ENCODE measurements around the gene REEP5. TPM values are rescaled to one million over a fixed set of nuclear protein-coding genes. Genes with fewer than 3 reads are reported as not detected.
"Not testable (repeated sequence)": the region's sequence is repeated elsewhere in the genome, so short reads cannot be mapped to it uniquely, and the experiment has no call there.

The REEP5 gene
- total RNA-seq, 2 donors from 2014 or later = 18.7 to 45.1 TPM

DNA sequence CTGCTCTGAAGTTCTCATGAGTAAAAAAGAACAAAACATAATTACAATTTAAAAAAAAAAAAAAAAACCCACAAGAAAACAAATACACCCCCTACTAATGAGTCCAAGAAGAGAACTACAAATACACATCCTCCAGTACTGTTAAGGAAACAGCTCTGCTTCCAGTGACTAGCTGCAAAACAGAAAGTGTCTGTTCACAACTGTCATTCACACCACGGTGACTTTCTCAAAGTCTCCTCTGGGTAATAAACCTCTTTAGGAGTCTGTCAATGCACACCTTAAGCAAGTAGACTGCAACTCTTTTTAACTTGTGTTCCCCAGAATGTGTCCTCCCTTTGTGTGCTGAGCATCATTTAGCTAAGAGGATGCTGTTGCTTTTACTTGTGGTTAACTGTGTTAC is 6.2 kb downstream of the REEP5 start:
- ATAC-seq = peak in 1 of 2 donors; percentile 32
- Mint-ChIP-seq H3K27ac (no peak overlapping the region), H3K36me3 (peaks cover 16 to 46% of the 10 kb centered on the region in 2 donors), H3K9me3 (no peaks in the 10 kb centered on the region)
- DNase-seq (ENCODE audit: low spot score in 2 of 2) = no peak

DNA sequence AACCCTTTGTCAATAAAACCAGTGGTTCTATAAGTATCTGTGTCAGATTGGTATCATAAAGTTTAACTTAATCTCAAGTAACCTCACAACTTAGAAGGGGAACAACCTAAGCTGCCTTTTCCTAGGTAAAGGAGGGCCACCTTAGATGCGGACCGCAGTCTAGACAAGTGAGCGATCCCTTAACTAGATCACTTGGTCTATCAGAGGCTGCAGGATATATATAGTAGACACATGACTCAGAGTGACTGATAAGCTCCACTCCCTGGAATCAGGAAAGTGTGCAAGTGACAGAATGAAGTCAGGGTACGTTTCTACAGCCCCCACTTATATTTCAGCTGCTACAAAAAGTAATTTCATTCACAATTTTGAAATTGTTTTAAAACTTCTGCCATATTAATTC is 7.4 kb downstream of the REEP5 start:
- peaks cover 16 to 49% of the 10 kb centered on the region in 2 donors for H3K36me3 Mint-ChIP-seq
- H3K9me3 Mint-ChIP-seq = no peaks in the 10 kb centered on the region
- ATAC-seq (peak; percentile 46 to 48), DNase-seq (ENCODE audit: low spot score in 2 of 2) (no peak)
- no peak overlapping the region for H3K27ac Mint-ChIP-seq

DNA sequence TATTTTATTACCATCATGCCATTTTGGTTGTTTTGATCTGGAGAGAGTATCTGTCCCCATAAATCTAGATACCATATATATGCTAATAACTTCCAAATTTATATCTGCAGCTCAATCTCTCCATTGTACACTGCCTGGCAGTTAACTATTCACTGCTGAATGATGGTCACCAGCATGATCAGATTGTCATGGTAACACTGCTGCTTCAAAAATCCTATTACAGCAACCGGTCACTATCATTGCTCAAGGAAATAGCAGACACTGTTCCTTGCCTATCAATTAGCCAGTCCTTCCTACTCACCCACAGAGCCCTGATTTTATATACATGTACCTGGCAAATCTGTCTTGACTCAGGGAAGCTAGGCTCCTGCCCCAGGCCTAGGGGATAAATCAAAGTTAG is 11.5 kb downstream of the REEP5 start:
- DNase-seq (ENCODE audit: low spot score in 2 of 2) (no peak), ATAC-seq (no peak)
- H3K9me3 Mint-ChIP-seq = no peaks in the 10 kb centered on the region
- H3K36me3 Mint-ChIP-seq = peaks cover 7 to 22% of the 10 kb centered on the region in 2 donors
- no peak overlapping the region for H3K27ac Mint-ChIP-seq

DNA sequence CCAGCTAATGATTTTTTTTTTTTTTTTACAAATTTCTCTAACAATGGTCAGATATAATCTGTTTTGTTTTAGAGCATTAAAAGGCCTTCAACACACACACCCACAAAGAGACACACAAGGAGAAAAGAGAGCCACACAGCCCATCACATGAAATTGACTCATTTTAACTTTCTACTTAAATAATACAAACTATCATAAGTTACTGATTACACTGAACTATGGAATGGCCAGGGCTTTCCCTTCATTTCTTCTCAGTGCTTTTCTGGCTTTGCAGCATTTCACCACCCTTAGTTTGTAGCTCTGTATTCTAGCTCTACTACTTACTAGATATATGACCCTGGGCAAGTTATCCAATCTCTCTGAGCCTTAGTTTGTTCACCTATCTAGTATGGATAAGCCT is 13.2 kb downstream of the REEP5 start:
- ATAC-seq (no peak), DNase-seq (ENCODE audit: low spot score in 2 of 2) (no peak)
- Mint-ChIP-seq H3K36me3 (peaks cover 7 to 22% of the 10 kb centered on the region in 2 donors), H3K27ac (peak overlapping the region in 1 of 2 donors; percentile 55), H3K9me3 (no peaks in the 10 kb centered on the region)

DNA sequence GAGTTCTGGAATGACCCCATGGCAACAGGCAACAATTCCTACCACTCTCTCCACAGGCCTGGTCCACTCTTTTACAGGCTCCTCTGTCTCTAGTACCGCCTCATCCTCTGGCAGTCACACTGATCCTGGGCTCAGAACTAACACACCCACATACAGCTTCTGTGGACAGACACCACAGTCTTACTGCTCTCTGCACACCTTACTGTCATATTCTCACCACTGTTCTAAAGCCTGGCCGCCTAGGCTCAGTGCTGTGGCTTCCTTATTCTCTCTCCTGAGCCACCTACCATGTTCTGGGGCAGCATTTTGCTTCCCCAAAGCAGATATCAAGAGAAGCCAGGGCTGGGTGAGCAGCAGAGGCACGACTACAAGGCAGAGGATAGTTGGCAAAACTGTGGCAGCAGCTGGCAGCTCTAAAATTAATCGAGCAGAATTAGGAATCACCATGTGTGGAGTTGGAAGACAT is 14.8 kb downstream of the REEP5 start:
- peak overlapping the region in 1 of 2 donors; percentile 57 for H3K27ac Mint-ChIP-seq
- DNase-seq (ENCODE audit: low spot score in 2 of 2) = no peak
- peak in 1 of 2 donors; percentile 13 for ATAC-seq
- H3K9me3 Mint-ChIP-seq = no peaks in the 10 kb centered on the region
- peaks cover 0 to 16% of the 10 kb centered on the region in 2 donors for H3K36me3 Mint-ChIP-seq

DNA sequence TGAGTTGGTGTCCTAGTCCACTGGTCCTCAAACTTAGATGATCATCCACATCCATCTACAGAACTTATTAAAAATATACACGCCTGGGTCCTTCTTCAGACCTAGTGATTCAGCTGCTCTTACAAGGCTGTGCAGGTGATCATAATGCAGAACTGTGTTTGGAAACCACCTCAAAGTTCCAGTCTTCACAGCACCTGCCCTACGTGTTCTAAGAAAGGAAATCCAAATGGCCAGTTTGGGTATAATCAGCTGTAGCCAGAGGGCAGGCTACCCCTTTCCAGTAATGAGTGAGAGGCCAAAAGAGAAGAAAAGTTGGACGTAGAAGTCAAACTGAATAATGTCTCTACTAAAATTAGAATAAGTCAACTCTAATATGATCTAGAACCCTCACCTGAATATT is 15.4 kb downstream of the REEP5 start:
- peaks cover 0 to 16% of the 10 kb centered on the region in 2 donors for H3K36me3 Mint-ChIP-seq
- DNase-seq (ENCODE audit: low spot score in 2 of 2) (no peak), ATAC-seq (no peak)
- no peaks in the 10 kb centered on the region for H3K9me3 Mint-ChIP-seq
- no peak overlapping the region for H3K27ac Mint-ChIP-seq

DNA sequence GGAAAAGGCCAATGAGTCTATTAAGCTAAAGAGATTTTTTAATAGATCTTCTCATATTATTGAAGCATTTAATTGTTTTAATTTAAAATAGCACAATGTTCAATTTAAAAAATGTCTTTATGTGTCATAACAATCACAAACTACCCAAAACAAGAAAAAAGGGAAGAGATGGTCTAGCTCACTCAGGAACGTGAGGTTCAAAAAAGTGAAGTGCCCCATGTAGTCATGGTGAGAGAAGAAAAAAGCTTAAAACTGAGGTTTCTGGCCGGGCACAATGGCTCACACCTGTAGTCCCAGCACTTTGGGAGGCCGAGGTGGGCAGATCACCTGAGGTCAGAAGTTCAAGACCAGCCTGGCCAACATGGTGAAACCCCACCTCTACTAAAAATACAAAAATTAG is 17.0 kb downstream of the REEP5 start:
- Mint-ChIP-seq H3K27ac (peak overlapping the region in 1 of 2 donors; percentile 50), H3K36me3 (peaks cover 0 to 15% of the 10 kb centered on the region in 2 donors)
- H3K9me3 Mint-ChIP-seq; ATAC-seq; DNase-seq (ENCODE audit: low spot score in 2 of 2): not testable (repeated sequence)

DNA sequence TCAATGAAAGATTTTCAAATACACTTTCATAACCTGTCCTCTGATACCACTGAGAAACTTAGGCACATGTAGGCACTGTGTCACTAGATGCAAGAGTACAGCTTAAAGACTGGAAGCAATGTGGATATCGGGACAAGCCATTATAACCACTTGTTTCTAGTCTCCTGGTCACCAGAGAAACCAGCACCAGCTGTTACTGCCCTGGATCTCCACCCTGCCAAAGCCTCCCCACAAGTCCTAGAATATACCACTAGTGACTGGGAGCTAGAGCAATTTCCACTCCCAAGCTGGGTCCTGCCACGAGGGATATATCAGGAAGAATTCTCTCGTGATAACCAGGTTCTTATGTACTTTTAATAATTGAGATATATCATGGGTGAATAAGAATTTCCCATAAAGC is 19.5 kb downstream of the REEP5 start:
- DNase-seq (ENCODE audit: low spot score in 2 of 2) = no peak
- no peaks in the 10 kb centered on the region for H3K9me3 Mint-ChIP-seq
- no peak overlapping the region for H3K27ac Mint-ChIP-seq
- H3K36me3 Mint-ChIP-seq = peaks cover 0 to 17% of the 10 kb centered on the region in 2 donors
- no peak for ATAC-seq

DNA sequence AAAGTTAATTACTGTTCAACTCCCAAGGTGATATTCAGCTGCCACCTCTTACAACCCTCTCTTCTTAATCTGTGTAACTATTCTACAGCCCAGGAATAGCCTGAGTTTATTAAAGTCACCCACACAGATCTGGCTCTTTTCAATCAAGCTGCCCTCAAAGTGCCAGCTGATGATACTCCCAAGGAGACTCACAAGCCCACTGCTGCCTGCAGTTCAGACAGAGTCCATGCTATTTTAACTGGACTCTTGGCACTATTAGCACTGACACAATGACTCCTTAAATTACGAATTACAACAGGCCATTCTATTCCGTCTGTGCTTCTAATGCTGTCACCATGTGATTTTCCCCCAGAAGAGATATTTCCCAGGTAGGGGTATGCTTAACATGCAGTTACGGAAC is 26.3 kb downstream of the REEP5 start:
- peak overlapping the region in 1 of 2 donors; percentile 38 for H3K27ac Mint-ChIP-seq
- ATAC-seq (no peak), DNase-seq (ENCODE audit: low spot score in 2 of 2) (no peak)
- H3K9me3 Mint-ChIP-seq = no peaks in the 10 kb centered on the region
- peaks cover 15 to 21% of the 10 kb centered on the region in 2 donors for H3K36me3 Mint-ChIP-seq

DNA sequence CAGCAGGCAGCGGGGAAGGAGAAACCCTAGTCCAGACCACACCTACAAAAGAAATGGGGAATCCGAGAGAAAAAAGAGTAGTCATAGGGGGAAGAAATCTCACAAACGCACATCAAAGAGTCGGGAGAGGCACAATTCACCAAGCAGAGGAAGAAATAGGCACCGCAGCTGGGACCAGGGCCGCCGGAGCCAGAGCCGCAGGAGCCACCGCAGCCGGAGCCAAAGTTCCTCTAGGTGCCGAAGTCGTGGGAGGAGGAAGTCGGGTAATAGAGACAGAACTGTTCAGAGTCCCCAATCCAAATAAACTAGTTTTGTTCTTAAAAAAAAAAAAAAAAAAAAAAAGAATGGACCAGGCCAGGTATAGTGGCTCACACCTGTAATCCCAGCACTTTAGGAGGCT is 29.3 kb downstream of the REEP5 start:
- H3K36me3 Mint-ChIP-seq = peaks cover 15 to 27% of the 10 kb centered on the region in 2 donors
- H3K9me3 Mint-ChIP-seq = no peaks in the 10 kb centered on the region
- ATAC-seq (no peak), DNase-seq (ENCODE audit: low spot score in 2 of 2) (no peak)
- peak overlapping the region in 1 of 2 donors; percentile 62 for H3K27ac Mint-ChIP-seq

DNA sequence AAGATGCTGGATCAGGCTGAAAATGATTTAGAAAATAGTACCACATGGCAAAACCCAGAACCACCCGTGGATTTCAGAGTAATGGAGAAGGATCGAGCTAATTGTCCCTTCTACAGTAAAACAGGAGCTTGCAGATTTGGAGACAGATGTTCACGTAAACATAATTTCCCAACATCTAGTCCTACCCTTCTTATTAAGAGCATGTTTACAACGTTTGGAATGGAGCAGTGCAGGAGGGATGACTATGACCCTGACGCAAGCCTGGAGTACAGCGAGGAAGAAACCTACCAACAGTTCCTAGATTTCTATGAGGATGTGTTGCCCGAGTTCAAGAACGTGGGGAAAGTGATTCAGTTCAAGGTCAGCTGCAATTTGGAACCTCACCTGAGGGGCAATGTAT is 30.0 kb downstream of the REEP5 start:
- ATAC-seq; H3K27ac Mint-ChIP-seq; H3K9me3 Mint-ChIP-seq; DNase-seq (ENCODE audit: low spot score in 2 of 2): not testable (repeated sequence)
- H3K36me3 Mint-ChIP-seq = peaks cover 15 to 30% of the 10 kb centered on the region in 2 donors

DNA sequence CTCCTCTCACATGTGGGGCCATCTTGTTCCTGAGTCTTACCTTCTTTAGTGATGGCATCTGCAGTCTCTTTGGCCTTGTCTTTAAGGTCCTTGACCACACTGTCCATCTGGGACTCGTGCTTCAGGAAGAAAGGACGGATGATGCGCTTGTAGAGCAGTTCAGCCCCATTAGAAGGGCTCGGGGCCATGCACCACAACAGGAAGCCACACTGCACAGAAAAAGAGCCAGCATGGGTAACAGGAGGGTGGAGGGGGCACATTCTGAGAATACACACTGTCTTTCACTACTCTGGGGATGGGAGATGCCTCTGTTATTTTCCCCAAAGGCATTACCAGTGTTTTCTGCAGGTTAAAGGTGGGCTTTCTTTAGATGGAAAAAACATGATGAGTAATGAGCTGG is 35.1 kb downstream of the REEP5 start:
- ATAC-seq = no peak
- Mint-ChIP-seq H3K9me3 (no peaks in the 10 kb centered on the region), H3K36me3 (peaks cover 13 to 33% of the 10 kb centered on the region in 2 donors), H3K27ac (peak overlapping the region in 1 of 2 donors; percentile 62)
- DNase-seq (ENCODE audit: low spot score in 2 of 2) = no peak

DNA sequence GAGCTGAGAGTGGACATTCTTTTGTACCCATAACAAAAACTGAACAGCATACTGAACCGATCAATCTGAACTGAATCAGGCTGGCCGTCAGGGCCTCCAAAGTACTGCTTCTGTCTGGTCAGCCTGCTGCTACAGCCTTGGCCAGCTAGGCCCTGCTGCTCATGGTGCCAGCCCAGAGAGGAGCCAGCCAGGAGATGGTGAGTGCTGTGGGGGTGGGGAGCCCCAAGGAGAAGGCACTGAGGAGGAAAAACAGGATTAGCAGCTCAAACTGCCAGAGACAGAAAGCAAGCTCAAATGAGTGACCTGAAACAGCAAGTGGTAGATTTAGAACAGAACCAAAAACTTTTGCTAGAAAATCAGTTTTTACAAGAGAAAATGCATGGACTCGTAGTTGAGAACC is 37.0 kb downstream of the REEP5 start:
- DNase-seq (ENCODE audit: low spot score in 2 of 2) (no peak), ATAC-seq (no peak)
- H3K27ac Mint-ChIP-seq = peak overlapping the region; percentile 29 to 45
- peaks cover 7 to 32% of the 10 kb centered on the region in 2 donors for H3K36me3 Mint-ChIP-seq
- H3K9me3 Mint-ChIP-seq = no peaks in the 10 kb centered on the region

DNA sequence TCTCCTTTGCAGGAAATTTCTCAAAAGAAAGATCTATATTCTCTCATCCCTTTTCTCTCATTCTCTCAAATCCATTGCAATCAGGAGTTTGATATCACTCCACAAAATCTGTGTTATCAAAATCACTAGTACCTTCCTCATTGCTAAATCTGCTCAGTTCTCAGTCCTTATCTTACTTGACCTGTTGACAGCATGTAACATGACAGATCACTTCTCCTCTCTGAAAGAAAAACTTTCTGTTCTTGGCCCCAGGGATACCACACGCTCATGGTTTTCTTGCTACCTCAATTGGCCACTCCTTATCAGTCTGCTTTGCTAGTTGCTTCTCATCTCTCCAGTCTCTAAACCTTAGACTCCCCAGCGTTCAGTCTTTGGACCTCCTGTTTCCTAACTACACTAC is 38.8 kb downstream of the REEP5 start:
- Mint-ChIP-seq H3K36me3 (peaks cover 7 to 29% of the 10 kb centered on the region in 2 donors), H3K27ac (no peak overlapping the region), H3K9me3 (no peaks in the 10 kb centered on the region)
- ATAC-seq (no peak), DNase-seq (ENCODE audit: low spot score in 2 of 2) (no peak)

DNA sequence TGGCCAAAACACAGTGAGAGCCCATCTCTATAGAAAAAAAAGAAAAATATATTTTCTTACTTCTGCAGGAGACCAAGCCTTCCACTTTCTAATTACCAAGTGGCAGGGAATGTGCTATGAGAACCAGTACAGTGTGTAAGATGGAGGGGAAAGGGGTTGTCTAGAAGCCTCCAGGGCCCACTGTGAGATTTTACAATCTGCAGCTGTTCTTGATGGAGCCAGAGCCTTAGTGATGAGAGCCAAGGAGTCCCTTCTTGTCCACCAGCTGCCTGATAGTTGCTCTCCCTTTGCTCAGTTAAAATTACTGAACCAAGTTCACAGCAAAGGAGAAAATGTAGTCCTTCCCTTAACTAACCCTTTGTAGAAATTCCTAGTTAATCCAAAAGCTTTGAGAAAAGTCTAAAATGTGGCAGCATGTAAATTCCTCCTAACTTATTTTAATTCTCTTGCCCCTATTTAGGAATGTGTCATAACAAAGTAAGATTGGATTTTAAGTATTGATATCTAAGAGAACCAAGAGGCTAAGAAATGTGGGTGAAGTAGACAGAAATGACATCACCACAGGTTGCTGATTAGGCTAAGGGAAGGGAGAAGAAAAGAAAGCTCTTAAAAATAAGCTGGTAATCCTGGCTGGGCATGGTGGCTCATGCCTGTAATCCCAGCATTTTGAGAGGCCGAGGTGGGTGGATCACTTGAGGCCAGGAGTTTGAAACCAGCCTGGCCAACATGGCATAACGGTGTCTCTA is 41.6 kb downstream of the REEP5 start:
- Mint-ChIP-seq H3K27ac (peak overlapping the region in 1 of 2 donors; percentile 68), H3K36me3 (peaks cover 6 to 15% of the 10 kb centered on the region in 2 donors), H3K9me3 (no peaks in the 10 kb centered on the region)
- DNase-seq (ENCODE audit: low spot score in 2 of 2) (no peak), ATAC-seq (no peak)

DNA sequence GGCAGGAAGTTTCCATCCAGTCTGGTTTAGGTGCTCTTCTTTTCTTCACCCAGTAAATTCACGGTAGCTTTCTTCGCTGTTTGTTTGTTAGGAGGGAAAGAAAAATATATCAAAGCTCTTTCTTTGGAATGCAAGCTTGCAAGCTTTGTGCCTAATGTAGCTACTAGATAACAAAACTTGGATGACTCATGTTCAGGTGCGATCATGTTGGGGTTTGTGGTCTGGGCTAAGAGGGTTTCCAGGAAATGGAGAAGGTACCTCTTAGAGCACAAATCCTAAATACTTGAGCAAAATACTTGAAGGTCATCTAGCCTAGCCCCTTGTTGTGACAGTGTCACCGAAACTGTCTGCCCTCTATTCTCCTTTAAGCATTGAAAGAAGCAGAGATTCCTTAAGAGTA is 43.3 kb downstream of the REEP5 start:
- Mint-ChIP-seq H3K9me3 (no peaks in the 10 kb centered on the region), H3K27ac (peak overlapping the region in 1 of 2 donors; percentile 93)
- ATAC-seq = peak; percentile 95 to 97

DNA sequence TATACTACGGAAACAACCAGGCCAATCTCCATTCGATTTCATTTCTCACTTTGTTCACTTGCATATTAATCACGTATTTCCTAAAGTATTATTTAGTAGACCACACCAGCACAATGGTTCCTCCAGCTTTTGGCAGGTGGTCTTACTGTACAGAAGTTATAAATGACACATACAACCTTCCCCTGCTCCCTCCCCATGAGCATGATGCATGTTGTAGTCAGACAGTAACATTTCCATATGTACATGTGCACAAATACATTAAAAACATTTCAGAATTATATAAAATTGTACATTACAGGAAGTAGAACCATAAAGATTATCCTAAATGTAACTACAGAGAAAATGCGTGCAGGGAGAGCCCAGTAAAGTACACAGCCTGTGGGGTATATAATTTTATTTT is 43.9 kb downstream of the REEP5 start:
- Mint-ChIP-seq H3K27ac (peak overlapping the region; percentile 58 to 87), H3K9me3 (no peaks in the 10 kb centered on the region), H3K36me3 (peaks cover 6 to 15% of the 10 kb centered on the region in 2 donors)
- DNase-seq (ENCODE audit: low spot score in 2 of 2) = no peak
- ATAC-seq = no peak

More for the DNA sequence above, 43.3 kb downstream of the REEP5 start:
- H3K36me3 Mint-ChIP-seq = peaks cover 6 to 10% of the 10 kb centered on the region in 2 donors
- DNase-seq (ENCODE audit: low spot score in 2 of 2) = peak in 1 of 2 donors; percentile 42

DNA sequence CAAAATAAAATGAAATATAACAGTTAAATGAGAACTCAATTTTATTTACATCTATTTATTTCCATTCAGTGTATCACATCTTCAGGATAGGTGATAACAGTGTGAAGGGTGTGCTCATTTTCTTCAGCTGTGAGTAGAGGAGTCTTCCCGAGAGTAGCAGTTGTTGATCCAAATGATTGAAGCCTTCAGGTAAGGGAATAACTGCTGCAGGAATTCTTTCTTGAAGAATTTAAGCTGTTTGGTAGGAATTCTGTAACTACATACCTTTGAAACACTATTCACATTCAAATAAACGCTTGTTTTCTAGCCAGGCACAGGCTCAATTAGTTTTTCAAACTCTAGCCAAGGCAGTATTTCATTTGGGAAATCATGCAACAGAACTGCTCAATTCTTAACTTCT is 45.7 kb downstream of the REEP5 start:
- DNase-seq (ENCODE audit: low spot score in 2 of 2) = no peak
- peaks cover 6 to 15% of the 10 kb centered on the region in 2 donors for H3K36me3 Mint-ChIP-seq
- ATAC-seq = no peak
- no peak overlapping the region for H3K27ac Mint-ChIP-seq
- no peaks in the 10 kb centered on the region for H3K9me3 Mint-ChIP-seq
